Mammary epithelial cell (primary cell): ENCODE data around the gene ATG2B.

ENCODE experiments used
- EZH2 ChIP-seq: IDR thresholded peaks from 2 replicates; pipeline ENCODE4 v1.6.1; 2012; ENCODE audit warnings: low read length, inconsistent platforms, borderline replicate concordance
- TF ChIP-seq, protein P1 (sequence below), 2 donors: IDR thresholded peaks in 1 of 2; conservative IDR thresholded peaks in 1 of 2; 2 replicates each; pipeline ENCODE4 v1.5.1; 2011 to 2012; ENCODE audit warnings: inconsistent platforms in 2 of 2, low read length in 2 of 2, mild to moderate bottlenecking in 2 of 2, control low read depth in 1 of 2, low read depth in 1 of 2; ENCODE audit not compliant: insufficient read depth in 1 of 2; ENCODE audit errors: extremely low read depth in 1 of 2

GRCh38 chr14:96398921-96399320, 35.8 kb upstream of the ATG2B start:
- TF ChIP-seq, protein P1, sequence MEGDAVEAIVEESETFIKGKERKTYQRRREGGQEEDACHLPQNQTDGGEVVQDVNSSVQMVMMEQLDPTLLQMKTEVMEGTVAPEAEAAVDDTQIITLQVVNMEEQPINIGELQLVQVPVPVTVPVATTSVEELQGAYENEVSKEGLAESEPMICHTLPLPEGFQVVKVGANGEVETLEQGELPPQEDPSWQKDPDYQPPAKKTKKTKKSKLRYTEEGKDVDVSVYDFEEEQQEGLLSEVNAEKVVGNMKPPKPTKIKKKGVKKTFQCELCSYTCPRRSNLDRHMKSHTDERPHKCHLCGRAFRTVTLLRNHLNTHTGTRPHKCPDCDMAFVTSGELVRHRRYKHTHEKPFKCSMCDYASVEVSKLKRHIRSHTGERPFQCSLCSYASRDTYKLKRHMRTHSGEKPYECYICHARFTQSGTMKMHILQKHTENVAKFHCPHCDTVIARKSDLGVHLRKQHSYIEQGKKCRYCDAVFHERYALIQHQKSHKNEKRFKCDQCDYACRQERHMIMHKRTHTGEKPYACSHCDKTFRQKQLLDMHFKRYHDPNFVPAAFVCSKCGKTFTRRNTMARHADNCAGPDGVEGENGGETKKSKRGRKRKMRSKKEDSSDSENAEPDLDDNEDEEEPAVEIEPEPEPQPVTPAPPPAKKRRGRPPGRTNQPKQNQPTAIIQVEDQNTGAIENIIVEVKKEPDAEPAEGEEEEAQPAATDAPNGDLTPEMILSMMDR (conservative IDR thresholded peaks at IDR 0.05 in 1 of 2, IDR thresholded peaks at IDR 0.05 in 1 of 2; ENCODE audit: extremely low read depth in 1 of 2, insufficient read depth in 1 of 2, low read depth in 1 of 2, low read length in 2 of 2) = no peak
- no peak for TF ChIP-seq EZH2
